SIG-M5 (cell line): ENCODE measurements around the gene FBXO48.
"Not testable (repeated sequence)": the region's sequence is repeated elsewhere in the genome, so short reads cannot be mapped to it uniquely, and the experiment has no call there.

ENCODE experiments used
- DNase-seq: peaks from one replicate; lab custom pipeline; 2025; lab: John Stamatoyannopoulos, UW

The FBXO48 gene

GRCh38 chr2:68472796-68473414 lies 5.8 kb upstream of the FBXO48 start:
- DNase-seq, result no peak

GRCh38 chr2:68471385-68471784 lies 4.3 kb upstream of the FBXO48 start:
- DNase-seq, result no peak

- DNase-seq, result no peak
Measured at GRCh38 chr2:68469935-68470334, 2.8 kb upstream of the FBXO48 start.

- DNase-seq, result no peak
Measured at GRCh38 chr2:68468801-68469200, 1.7 kb upstream of the FBXO48 start.

GRCh38 chr2:68466778-68467076 lies 367 bp downstream of the FBXO48 start:
- DNase-seq, result no peak

GRCh38 chr2:68466361-68466777 lies 725 bp downstream of the FBXO48 start:
- DNase-seq, result peak; percentile 20

- peak; percentile 11 for DNase-seq
Measured at GRCh38 chr2:68465081-68465916, 1.8 kb downstream of the FBXO48 start.

GRCh38 chr2:68464651-68465050 lies 2.4 kb downstream of the FBXO48 start:
- no peak for DNase-seq

- DNase-seq, result no peak
Measured at GRCh38 chr2:68463287-68463877, 3.7 kb downstream of the FBXO48 start.

GRCh38 chr2:68458981-68459380 lies 8.1 kb downstream of the FBXO48 start:
- no peak for DNase-seq

GRCh38 chr2:68456198-68456597 lies 10.9 kb downstream of the FBXO48 start:
- no peak for DNase-seq

GRCh38 chr2:68454719-68455118 lies 12.4 kb downstream of the FBXO48 start:
- DNase-seq, result no peak

GRCh38 chr2:68453761-68454360 lies 13.2 kb downstream of the FBXO48 start:
- no peak for DNase-seq

GRCh38 chr2:68452158-68452900 lies 14.8 kb downstream of the FBXO48 start:
- no peak for DNase-seq

- DNase-seq, result no peak
Measured at GRCh38 chr2:68448671-68449653, 18.1 kb downstream of the FBXO48 start.

GRCh38 chr2:68447118-68447517 lies 20.0 kb downstream of the FBXO48 start:
- DNase-seq, result no peak

- DNase-seq, result not testable (repeated sequence)
Measured at GRCh38 chr2:68446425-68446824, 20.7 kb downstream of the FBXO48 start.

- no peak for DNase-seq
Measured at GRCh38 chr2:68441994-68442322, 25.1 kb downstream of the FBXO48 start.

GRCh38 chr2:68441179-68441993 lies 25.7 kb downstream of the FBXO48 start:
- peak; percentile 94 for DNase-seq
